Kidney (tissue), 14 donors: ENCODE data around the gene SPSB3. TPM values are rescaled to one million over a fixed set of nuclear protein-coding genes. Genes with fewer than 3 reads are reported as not detected.
"Not testable (repeated sequence)": the region's sequence is repeated elsewhere in the genome, so short reads cannot be mapped to it uniquely, and the experiment has no call there.

Source experiments
- DNase-seq, 5 donors: peaks; one replicate each; pipeline ENCODE4 v3.0.0-alpha.2; 2013 to 2020
- FAIRE-seq: peaks from 2 replicates; lab custom pipeline; 2012; peaks lifted over from hg19 to GRCh38; lab: Jason Lieb, UNC
- H3K27ac ChIP-seq, 2 donors: one replicate each; pipeline ENCODE4 v1.7.0; 2013; ENCODE audit warnings: low read depth in 2 of 2, low read length in 2 of 2, inconsistent platforms in 1 of 2
- H3K27me3 ChIP-seq: one replicate; pipeline ENCODE4 v1.7.1; 2013; ENCODE audit warnings: low read length, inconsistent platforms; ENCODE audit not compliant: control insufficient read depth, insufficient read depth
- H3K36me3 ChIP-seq, 3 donors: one replicate each; pipeline versions ENCODE4 v1.7.0 to v1.7.1; 2013; ENCODE audit warnings: low read length in 3 of 3, control low read depth in 1 of 3, inconsistent platforms in 1 of 3; ENCODE audit not compliant: insufficient read depth in 3 of 3, control insufficient read depth in 2 of 3
- H3K4me1 ChIP-seq, 3 donors: one replicate each; pipeline versions ENCODE4 v1.7.0 to v1.7.1; 2013; ENCODE audit warnings: low read length in 3 of 3, inconsistent platforms in 1 of 3, low read depth in 1 of 3; ENCODE audit not compliant: control insufficient read depth in 2 of 3, insufficient read depth in 2 of 3
- H3K4me3 ChIP-seq, 3 donors: one replicate each; pipeline versions ENCODE4 v1.7.0 to v1.8.1; 2013; ENCODE audit warnings: low read length in 3 of 3, control low read depth in 1 of 3, inconsistent platforms in 1 of 3
- H3K9ac ChIP-seq, 3 donors: one replicate each; pipeline versions ENCODE4 v1.7.0 to v1.7.1; 2013; ENCODE audit warnings: low read length in 3 of 3, control low read depth in 1 of 3, inconsistent platforms in 1 of 3
- H3K9me3 ChIP-seq, 3 donors: one replicate each; pipeline versions ENCODE4 v1.7.0 to v1.7.1; 2013; ENCODE audit warnings: low read length in 3 of 3, control low read depth in 1 of 3, inconsistent platforms in 1 of 3; ENCODE audit not compliant: control insufficient read depth in 2 of 3, insufficient read depth in 1 of 3
- intact Hi-C: fragments of 100-400 bp; cut with DNase I; formaldehyde crosslinking; loops from one replicate; pipeline ENCODE4 v1.11.1; 2022
- polyA plus RNA-seq: library from polyadenylated mRNA; stranded (reverse); fragments of 350-450 nt; fragmentation: Illumina TruSeq; extraction: RNeasy Lipid Tissue Mini Kit (QIAGEN cat#74804); gene quantifications from one replicate; pipeline ENCODE4 v1.2.3, GENCODE V29; 2014; ENCODE audit warnings: low read depth, low replicate concordance; ENCODE audit not compliant: insufficient read depth
- total RNA-seq: library from RNA; stranded (reverse); fragmentation: NEBNext Ultra II Directional; extraction: Animal tissue kit (Norgen Biotek cat#: 25700); gene quantifications from one replicate; pipeline ENCODE4 v1.2.1, GENCODE V29; 2021
- TF ChIP-seq, protein P1 (sequence below): IDR thresholded peaks from 3 replicates; pipeline ENCODE4 v1.5.1; 2012; ENCODE audit warnings: mild to moderate bottlenecking, moderate library complexity, borderline replicate concordance; ENCODE audit not compliant: insufficient read depth; ENCODE audit errors: extremely low read depth
- donor health status: control.
- donor health status: control.
- donor health status: control.
- donor health status: control.
- donor health status: control.
- donor health status: DM: yes; HTN: yes; CAD: no.
- donor health status: Normal renal cell carcinoma (clear cell type).

SPSB3 gene
- total and polyA plus RNA-seq, 2 donors from 2014 or later: 55.1 to 57.7 TPM

DNA sequence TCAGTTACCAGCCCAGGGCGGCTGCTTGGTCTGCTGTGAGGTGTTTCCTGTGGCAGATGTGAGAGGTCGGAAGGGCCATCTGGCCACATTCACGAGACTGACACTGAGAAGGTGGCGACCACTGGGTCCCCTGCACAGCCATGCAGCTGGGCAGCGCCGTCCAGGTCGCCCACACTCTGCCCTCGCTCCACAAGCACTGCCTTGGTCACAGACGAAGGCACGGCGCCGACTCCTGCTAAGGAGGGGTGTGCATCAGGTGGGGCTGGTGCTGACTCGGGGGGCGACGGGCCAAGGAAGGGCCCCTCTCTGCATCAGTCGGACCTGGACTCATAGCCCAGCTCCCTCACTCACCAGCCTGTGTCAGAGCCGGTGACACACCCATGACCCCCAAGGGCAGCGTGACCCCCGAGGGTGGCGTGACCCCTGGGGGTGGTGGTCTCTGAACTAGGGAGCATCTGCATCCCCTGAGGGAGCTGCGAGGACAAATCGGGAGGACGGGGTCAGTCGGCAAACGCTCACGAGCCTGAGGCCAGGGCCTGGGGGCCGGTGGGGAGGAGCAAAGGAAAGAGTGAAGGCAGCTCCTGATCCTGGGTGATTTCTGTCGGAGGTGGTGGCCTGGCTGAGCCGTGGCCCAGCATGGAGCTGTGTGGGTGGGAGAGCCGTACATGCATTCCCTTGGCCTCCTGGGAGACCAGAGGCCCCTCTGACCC, 41.4 kb downstream of the SPSB3 start:
- Histone ChIP-seq H3K9ac (no peak overlapping the region), H3K27ac (no peak overlapping the region), H3K4me3 (no peak overlapping the region), H3K36me3 (peaks cover 0 to 12% (median 11%) of the 10 kb centered on the region in 3 donors), H3K4me1 (no peaks in the 10 kb centered on the region), H3K9me3 (peaks cover 0 to 8% (median 0%) of the 10 kb centered on the region in 3 donors), H3K27me3 (no peaks in the 10 kb centered on the region)
- DNase-seq (no peak), FAIRE-seq (no peak)
- TF ChIP-seq, protein P1, sequence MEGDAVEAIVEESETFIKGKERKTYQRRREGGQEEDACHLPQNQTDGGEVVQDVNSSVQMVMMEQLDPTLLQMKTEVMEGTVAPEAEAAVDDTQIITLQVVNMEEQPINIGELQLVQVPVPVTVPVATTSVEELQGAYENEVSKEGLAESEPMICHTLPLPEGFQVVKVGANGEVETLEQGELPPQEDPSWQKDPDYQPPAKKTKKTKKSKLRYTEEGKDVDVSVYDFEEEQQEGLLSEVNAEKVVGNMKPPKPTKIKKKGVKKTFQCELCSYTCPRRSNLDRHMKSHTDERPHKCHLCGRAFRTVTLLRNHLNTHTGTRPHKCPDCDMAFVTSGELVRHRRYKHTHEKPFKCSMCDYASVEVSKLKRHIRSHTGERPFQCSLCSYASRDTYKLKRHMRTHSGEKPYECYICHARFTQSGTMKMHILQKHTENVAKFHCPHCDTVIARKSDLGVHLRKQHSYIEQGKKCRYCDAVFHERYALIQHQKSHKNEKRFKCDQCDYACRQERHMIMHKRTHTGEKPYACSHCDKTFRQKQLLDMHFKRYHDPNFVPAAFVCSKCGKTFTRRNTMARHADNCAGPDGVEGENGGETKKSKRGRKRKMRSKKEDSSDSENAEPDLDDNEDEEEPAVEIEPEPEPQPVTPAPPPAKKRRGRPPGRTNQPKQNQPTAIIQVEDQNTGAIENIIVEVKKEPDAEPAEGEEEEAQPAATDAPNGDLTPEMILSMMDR: no peak
- intact Hi-C loops: no loop called here

DNA sequence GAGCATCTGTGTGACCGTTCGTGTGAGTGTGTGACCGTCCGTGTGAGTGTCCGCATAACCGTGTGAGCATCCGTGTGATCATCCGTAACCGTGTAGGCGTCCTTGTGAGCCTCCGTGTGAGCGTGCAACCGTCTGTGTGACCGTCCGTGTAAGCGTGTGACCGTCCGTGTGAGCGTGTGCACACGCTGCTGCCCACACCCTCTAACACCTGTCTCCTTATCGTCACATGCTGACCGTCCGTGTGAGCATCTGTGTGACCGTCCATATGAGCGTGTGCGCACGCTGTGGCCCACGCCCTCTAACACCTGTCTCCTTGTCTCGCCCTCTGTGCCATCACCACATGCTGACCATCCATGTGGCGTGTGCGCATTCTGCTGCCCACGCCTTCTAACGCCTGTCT, 42.1 kb downstream of the SPSB3 start:
- Histone ChIP-seq H3K4me3 (no peak overlapping the region), H3K36me3 (peaks cover 4 to 11% (median 9%) of the 10 kb centered on the region in 3 donors), H3K9me3 (peaks cover 0 to 8% (median 0%) of the 10 kb centered on the region in 3 donors)

DNA sequence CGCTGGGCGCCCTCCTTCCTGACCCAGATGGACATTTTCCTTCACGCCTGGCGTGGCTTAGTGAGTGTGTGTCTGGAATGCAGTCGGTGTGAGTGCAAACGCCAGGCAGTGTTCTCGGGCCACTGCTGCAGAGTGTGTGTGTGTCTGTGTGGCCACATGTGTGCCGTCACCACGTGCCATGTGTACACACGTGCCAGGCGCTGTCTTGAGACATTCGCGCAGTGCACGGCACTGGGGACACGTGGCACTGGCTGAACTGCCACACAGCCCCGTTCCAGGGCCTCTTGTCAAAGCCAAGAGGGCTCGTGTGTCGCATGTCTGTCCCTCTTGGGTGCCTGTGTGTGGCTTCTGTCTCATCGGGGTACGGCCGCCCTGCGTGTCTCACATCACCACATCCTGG, 47.6 kb downstream of the SPSB3 start:
- Histone ChIP-seq H3K36me3 (peaks cover 8 to 9% (median 9%) of the 10 kb centered on the region in 3 donors), H3K4me3 (no peak overlapping the region), H3K27ac (no peak overlapping the region), H3K9ac (no peak overlapping the region), H3K27me3 (no peaks in the 10 kb centered on the region), H3K4me1 (no peaks in the 10 kb centered on the region), H3K9me3 (peaks cover 0 to 8% (median 0%) of the 10 kb centered on the region in 3 donors)
- no peak for DNase-seq
- no peak for FAIRE-seq
- intact Hi-C loops: no loop called here
- TF ChIP-seq, protein P1: no peak

More for the DNA sequence above, 42.1 kb downstream of the SPSB3 start:
- FAIRE-seq (no peak), DNase-seq (no peak)
- intact Hi-C loops: no loop called here
- TF ChIP-seq, protein P1: no peak
- H3K9ac ChIP-seq: no peak overlapping the region
- no peaks in the 10 kb centered on the region for H3K4me1 ChIP-seq
- H3K27ac ChIP-seq: no peak overlapping the region
- no peaks in the 10 kb centered on the region for H3K27me3 ChIP-seq

DNA sequence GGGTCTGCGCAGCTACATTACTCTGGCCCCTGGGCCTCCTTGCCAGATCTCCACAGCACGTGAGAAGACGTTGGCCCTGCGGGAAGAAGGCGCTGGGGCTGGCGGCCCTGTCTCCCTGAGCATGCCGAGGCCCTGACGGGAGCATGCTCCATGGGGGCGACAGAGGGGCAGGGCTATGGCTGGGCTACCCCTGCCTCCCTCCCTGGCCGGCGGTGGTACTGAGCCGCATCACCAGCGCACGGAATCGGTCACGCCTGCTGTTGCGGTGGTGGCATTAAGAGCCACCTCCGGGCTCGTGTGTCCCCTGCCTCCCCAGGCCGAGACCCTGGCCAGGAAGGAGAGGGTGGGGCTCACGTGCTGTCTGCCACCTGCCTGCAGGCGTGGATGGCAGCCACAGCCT, 48.2 kb downstream of the SPSB3 start:
- DNase-seq (no peak), FAIRE-seq (no peak)
- intact Hi-C loops: no loop called here
- no peak overlapping the region for H3K27ac ChIP-seq
- H3K4me3 ChIP-seq: no peak overlapping the region
- H3K27me3 ChIP-seq: no peaks in the 10 kb centered on the region
- peaks cover 8 to 11% (median 9%) of the 10 kb centered on the region in 3 donors for H3K36me3 ChIP-seq
- no peaks in the 10 kb centered on the region for H3K4me1 ChIP-seq
- TF ChIP-seq, protein P1: no peak
- no peak overlapping the region for H3K9ac ChIP-seq
- peaks cover 0 to 8% (median 0%) of the 10 kb centered on the region in 3 donors for H3K9me3 ChIP-seq

DNA sequence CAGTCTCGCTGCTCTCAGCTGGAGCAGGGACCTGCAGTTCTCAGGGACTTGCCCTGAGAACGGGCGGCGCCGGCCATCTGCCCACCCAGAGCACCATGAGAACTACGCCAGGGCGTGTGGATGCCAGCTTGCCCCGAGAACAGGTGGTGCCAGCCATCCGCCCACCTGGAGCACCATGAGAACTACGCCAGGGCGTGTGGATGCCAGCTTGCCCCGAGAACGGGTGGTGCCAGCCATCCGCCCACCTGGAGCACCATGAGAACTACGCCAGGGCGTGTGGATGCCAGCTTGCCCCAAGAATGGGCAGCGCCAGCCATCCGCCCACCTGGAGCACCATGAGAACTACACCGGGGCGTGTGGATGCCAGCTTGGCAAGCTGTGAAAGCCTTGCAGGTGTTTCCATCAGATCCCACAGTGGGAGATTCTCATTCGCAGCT, 49.8 kb downstream of the SPSB3 start:
- H3K9ac ChIP-seq, intact Hi-C loops, DNase-seq, H3K4me3 ChIP-seq, FAIRE-seq, H3K9me3 ChIP-seq, H3K27me3 ChIP-seq, H3K4me1 ChIP-seq, H3K27ac ChIP-seq: not testable (repeated sequence)
- H3K36me3 ChIP-seq: peaks cover 8 to 12% (median 9%) of the 10 kb centered on the region in 3 donors
